Choroid plexus epithelial cell (primary cell): ENCODE measurements around the gene SLC30A3.

ENCODE experiments used
- DNase-seq: peaks from one replicate; pipeline ENCODE4 v3.0.0-alpha.2; 2010; ENCODE audit warnings: low read depth
- H3K4me3 ChIP-seq: 2 replicates; pipeline ENCODE4 v1.5.1; 2011; ENCODE audit warnings: low read depth, mild to moderate bottlenecking, control low read depth, low read length, moderate library complexity
- CTCF ChIP-seq: conservative IDR thresholded peaks from 2 replicates; pipeline ENCODE4 v1.5.1; 2011; ENCODE audit warnings: low read depth, mild to moderate bottlenecking, control low read depth, inconsistent platforms, low read length, moderate library complexity

The SLC30A3 gene

DNA sequence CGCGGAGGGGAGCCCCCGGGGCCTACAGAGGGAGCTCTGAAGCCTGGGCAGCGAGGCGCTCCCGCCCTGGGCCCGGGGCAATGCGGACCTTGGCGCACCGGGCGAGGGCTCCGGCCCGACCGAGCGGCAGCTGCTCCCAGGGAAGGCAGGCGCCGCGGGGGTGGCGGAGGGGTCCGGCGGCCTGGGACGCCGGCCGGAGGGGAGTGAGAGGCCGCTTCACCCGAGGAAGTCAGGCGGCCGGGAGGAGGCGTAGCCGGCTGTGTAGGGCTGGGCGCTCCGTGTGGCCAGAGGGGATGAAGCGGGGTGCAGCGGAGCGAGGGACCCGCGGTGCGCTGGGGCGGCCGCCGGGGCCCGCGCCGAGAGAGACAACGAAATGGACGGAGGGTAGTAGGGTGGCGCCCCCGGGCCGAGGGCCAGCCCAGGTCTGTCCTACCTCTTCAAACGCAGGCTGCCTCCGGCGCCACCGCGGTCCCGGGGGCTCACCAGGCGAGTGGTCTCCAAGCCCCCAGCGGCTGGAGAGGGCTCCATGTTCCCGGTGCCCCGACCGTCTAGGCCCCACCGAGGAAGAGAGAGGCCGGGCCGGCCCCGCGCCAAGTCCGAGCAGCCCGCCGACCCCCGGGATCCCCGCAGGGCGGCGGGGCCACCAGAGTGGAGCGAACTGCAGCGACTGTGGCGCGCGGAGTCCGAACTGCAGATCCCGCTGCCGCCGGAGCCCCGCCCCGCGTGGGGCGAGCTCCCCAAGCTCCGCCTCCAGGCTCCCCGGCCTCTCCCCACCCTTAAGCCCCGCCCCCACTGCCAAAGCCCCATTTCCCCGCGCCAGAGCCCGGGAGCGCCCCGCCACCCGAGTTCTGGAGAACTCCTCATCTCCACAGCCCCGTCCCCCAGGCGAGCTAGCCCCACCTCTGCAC lies at the start of gene SLC30A3:
SLC30A3 (minus strand) TSS at position 669 of the 908 bp plus-strand sequence; CDS start at position 528, 141 bp downstream.
- DNase-seq, result no peak
- peak within 1 kb of the TSS; percentile 7 for H3K4me3 ChIP-seq
- no peak for TF ChIP-seq CTCF

GRCh38 chr2:27312152-27312551 lies 49.3 kb upstream of the SLC30A3 start:
- no peak overlapping the region for H3K4me3 ChIP-seq
- no peak for TF ChIP-seq CTCF
- DNase-seq, result no peak

GRCh38 chr2:27309651-27310050 lies 46.8 kb upstream of the SLC30A3 start:
- TF ChIP-seq CTCF, result no peak
- no peak for DNase-seq
- no peak overlapping the region for H3K4me3 ChIP-seq

GRCh38 chr2:27308359-27308881 lies 45.6 kb upstream of the SLC30A3 start, which contains the start of gene UCN:
Gene UCN, minus strand, starts transcription at chr2:27308445. Its CDS starts 550 bp downstream, at chr2:27307895.
- H3K4me3 ChIP-seq, result no peak within 1 kb of the TSS
- no peak for TF ChIP-seq CTCF
- DNase-seq, result peak; percentile 60

- no peak overlapping the region for H3K4me3 ChIP-seq
- no peak for TF ChIP-seq CTCF
These were observed 44.9 kb upstream of the SLC30A3 start for GRCh38 chr2:27307545-27308358.

GRCh38 chr2:27307287-27307544 lies 44.4 kb upstream of the SLC30A3 start:
- H3K4me3 ChIP-seq, result no peak overlapping the region
- DNase-seq, result no peak
- TF ChIP-seq CTCF, result no peak

More at GRCh38 chr2:27307545-27308358, 44.9 kb upstream of the SLC30A3 start:
- DNase-seq, result no peak
